Duodenal mucosa (tissue), 2 donors: ENCODE data around the gene HOXD4.

Source experiments
- H3K27ac ChIP-seq: one replicate; pipeline ENCODE4 v1.7.0; 2013; ENCODE audit warnings: low read depth, low read length
- H3K27me3 ChIP-seq, 2 donors: one replicate each; pipeline ENCODE4 v1.7.0; 2013; ENCODE audit warnings: low read length in 2 of 2, control low read depth in 1 of 2; ENCODE audit not compliant: insufficient read depth in 2 of 2, control insufficient read depth in 1 of 2
- H3K36me3 ChIP-seq, 2 donors: one replicate each; pipeline ENCODE4 v1.7.0; 2013; ENCODE audit warnings: low read length in 2 of 2, control low read depth in 1 of 2; ENCODE audit not compliant: insufficient read depth in 2 of 2, control insufficient read depth in 1 of 2
- H3K4me1 ChIP-seq, 2 donors: one replicate each; pipeline ENCODE4 v1.7.0; 2013; ENCODE audit warnings: low read length in 2 of 2, control low read depth in 1 of 2; ENCODE audit not compliant: insufficient read depth in 2 of 2, control insufficient read depth in 1 of 2
- H3K4me3 ChIP-seq, 2 donors: one replicate each; pipeline ENCODE4 v1.7.0; 2013; ENCODE audit warnings: low read length in 2 of 2, low read depth in 1 of 2
- H3K9ac ChIP-seq, 2 donors: one replicate each; pipeline ENCODE4 v1.7.0; 2013; ENCODE audit warnings: low read length in 2 of 2, low read depth in 1 of 2
- H3K9me3 ChIP-seq, 2 donors: one replicate each; pipeline ENCODE4 v1.7.0; 2013; ENCODE audit warnings: low read length in 2 of 2, control low read depth in 1 of 2; ENCODE audit not compliant: control insufficient read depth in 1 of 2

Gene HOXD4

GRCh38 chr2:176114120-176114929 lies 37.0 kb upstream of the HOXD4 start:
- H3K4me1 ChIP-seq: no peaks in the 10 kb centered on the region
- no peaks in the 10 kb centered on the region for H3K9me3 ChIP-seq
- H3K27me3 ChIP-seq: peaks cover 93 to 99% of the 10 kb centered on the region in 2 donors
- H3K27ac ChIP-seq: no peak overlapping the region
- no peak overlapping the region for H3K9ac ChIP-seq
- no peaks in the 10 kb centered on the region for H3K36me3 ChIP-seq
- no peak overlapping the region for H3K4me3 ChIP-seq

- H3K4me1 ChIP-seq: no peaks in the 10 kb centered on the region
- H3K4me3 ChIP-seq: no peak overlapping the region
- no peaks in the 10 kb centered on the region for H3K36me3 ChIP-seq
- no peaks in the 10 kb centered on the region for H3K9me3 ChIP-seq
- H3K9ac ChIP-seq: no peak overlapping the region
- H3K27ac ChIP-seq: no peak overlapping the region
- peaks cover 93 to 97% of the 10 kb centered on the region in 2 donors for H3K27me3 ChIP-seq
These were observed 36.3 kb upstream of the HOXD4 start for GRCh38 chr2:176114930-176115625.

GRCh38 chr2:176115883-176116813 lies 35.2 kb upstream of the HOXD4 start, which contains the start of gene HOXD10:
Gene HOXD10 (plus strand): TSS chr2:176116778. CDS start chr2:176116834, 56 bp downstream.
- Histone ChIP-seq H3K9ac (no peak within 1 kb of the TSS), H3K9me3 (no peaks in the 10 kb centered on the region), H3K4me3 (no peak within 1 kb of the TSS), H3K27ac (peak within 1 kb of the TSS; percentile 6), H3K27me3 (peaks cover 93 to 97% of the 10 kb centered on the region in 2 donors), H3K4me1 (no peaks in the 10 kb centered on the region), H3K36me3 (no peaks in the 10 kb centered on the region)

- H3K9ac ChIP-seq: no peak overlapping the region
- no peaks in the 10 kb centered on the region for H3K36me3 ChIP-seq
- H3K27ac ChIP-seq: peak overlapping the region; percentile 6
- no peaks in the 10 kb centered on the region for H3K4me1 ChIP-seq
- H3K9me3 ChIP-seq: no peaks in the 10 kb centered on the region
- H3K27me3 ChIP-seq: peaks cover 93 to 97% of the 10 kb centered on the region in 2 donors
- no peak overlapping the region for H3K4me3 ChIP-seq
These were observed 34.1 kb upstream of the HOXD4 start for GRCh38 chr2:176117162-176117822.

GRCh38 chr2:176117823-176118371 lies 33.5 kb upstream of the HOXD4 start:
- Histone ChIP-seq H3K4me1 (no peaks in the 10 kb centered on the region), H3K27ac (no peak overlapping the region), H3K9me3 (no peaks in the 10 kb centered on the region), H3K27me3 (peaks cover 93 to 96% of the 10 kb centered on the region in 2 donors), H3K4me3 (no peak overlapping the region), H3K36me3 (no peaks in the 10 kb centered on the region), H3K9ac (no peak overlapping the region)

GRCh38 chr2:176118601-176119339 lies 32.6 kb upstream of the HOXD4 start:
- peaks cover 93 to 95% of the 10 kb centered on the region in 2 donors for H3K27me3 ChIP-seq
- no peaks in the 10 kb centered on the region for H3K36me3 ChIP-seq
- H3K9me3 ChIP-seq: no peaks in the 10 kb centered on the region
- H3K9ac ChIP-seq: no peak overlapping the region
- H3K27ac ChIP-seq: no peak overlapping the region
- no peak overlapping the region for H3K4me3 ChIP-seq
- no peaks in the 10 kb centered on the region for H3K4me1 ChIP-seq

- Histone ChIP-seq H3K36me3 (no peaks in the 10 kb centered on the region), H3K9ac (no peak overlapping the region), H3K9me3 (no peaks in the 10 kb centered on the region), H3K4me3 (no peak overlapping the region), H3K27ac (peak overlapping the region; percentile 33), H3K27me3 (peaks cover 93 to 95% of the 10 kb centered on the region in 2 donors), H3K4me1 (no peaks in the 10 kb centered on the region)
These were observed 30.8 kb upstream of the HOXD4 start for GRCh38 chr2:176120364-176121189.

- no peak overlapping the region for H3K9ac ChIP-seq
- no peak overlapping the region for H3K4me3 ChIP-seq
- peaks cover 90 to 95% of the 10 kb centered on the region in 2 donors for H3K27me3 ChIP-seq
- no peaks in the 10 kb centered on the region for H3K4me1 ChIP-seq
- no peaks in the 10 kb centered on the region for H3K36me3 ChIP-seq
- H3K9me3 ChIP-seq: no peaks in the 10 kb centered on the region
- no peak overlapping the region for H3K27ac ChIP-seq
These were observed 29.9 kb upstream of the HOXD4 start for GRCh38 chr2:176121190-176122051.
